Fibroblast of lung (primary cell): ENCODE data around the gene ZFPM1.
"Not testable (repeated sequence)": the region's sequence is repeated elsewhere in the genome, so short reads cannot be mapped to it uniquely, and the experiment has no call there.

ENCODE experiments used
- CTCF ChIP-seq, 2 donors: IDR thresholded peaks in 1 of 2; conservative IDR thresholded peaks in 1 of 2; 1 replicate in 1 of 2; 2 replicates in 1 of 2; pipeline ENCODE4 v1.5.1; 2011 to 2012; ENCODE audit warnings: low read length in 2 of 2, control low read depth in 1 of 2, inconsistent platforms in 1 of 2, low read depth in 1 of 2, mild to moderate bottlenecking in 1 of 2
- EZH2 ChIP-seq: IDR thresholded peaks from 2 replicates; pipeline ENCODE4 v1.5.1; 2012; ENCODE audit warnings: low read length, control low read depth, mild to moderate bottlenecking; ENCODE audit errors: missing control alignments

GRCh38 chr16:88470396-88470680 is 17.3 kb downstream of the ZFPM1 start:
- not testable (repeated sequence) for TF ChIP-seq CTCF (conservative IDR thresholded peaks at IDR 0.05 in 1 of 2, IDR thresholded peaks at IDR 0.05 in 1 of 2; ENCODE audit: low read depth in 1 of 2, low read length in 2 of 2); EZH2
